Inferior parietal cortex (tissue), 1 donor: ENCODE results near the gene SYTL5.
"Not testable (repeated sequence)": the region's sequence is repeated elsewhere in the genome, so short reads cannot be mapped to it uniquely, and the experiment has no call there.

ENCODE experiments used
- DNase-seq: peaks from one replicate; pipeline ENCODE4 v3.0.0-alpha.2; 2016; ENCODE audit errors: extremely low spot score

The SYTL5 gene

DNA sequence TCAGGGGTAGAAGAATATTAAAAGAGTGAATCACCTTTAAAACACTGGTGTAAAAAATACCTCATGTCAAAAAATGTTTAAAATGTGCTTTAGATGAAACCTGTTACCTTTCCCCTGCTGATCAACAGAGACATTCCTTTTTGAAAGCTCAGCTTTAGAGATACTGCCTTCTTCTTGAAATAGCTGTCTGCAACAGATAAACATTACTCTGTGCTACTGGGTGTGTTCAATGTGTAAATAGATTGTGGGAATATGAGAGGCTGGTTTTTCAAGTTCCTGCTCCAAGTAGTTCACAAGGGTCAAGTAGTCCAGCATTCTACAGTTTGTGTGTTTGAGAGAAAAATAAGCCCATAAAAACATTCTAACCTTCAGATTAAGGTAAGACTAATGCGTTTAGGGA, at the start of gene SYTL5:
SYTL5 (plus strand) TSS at position 263 of the 400 bp plus-strand sequence. CDS start 27,337 bp downstream, outside the sequence.
- no peak for DNase-seq

DNA sequence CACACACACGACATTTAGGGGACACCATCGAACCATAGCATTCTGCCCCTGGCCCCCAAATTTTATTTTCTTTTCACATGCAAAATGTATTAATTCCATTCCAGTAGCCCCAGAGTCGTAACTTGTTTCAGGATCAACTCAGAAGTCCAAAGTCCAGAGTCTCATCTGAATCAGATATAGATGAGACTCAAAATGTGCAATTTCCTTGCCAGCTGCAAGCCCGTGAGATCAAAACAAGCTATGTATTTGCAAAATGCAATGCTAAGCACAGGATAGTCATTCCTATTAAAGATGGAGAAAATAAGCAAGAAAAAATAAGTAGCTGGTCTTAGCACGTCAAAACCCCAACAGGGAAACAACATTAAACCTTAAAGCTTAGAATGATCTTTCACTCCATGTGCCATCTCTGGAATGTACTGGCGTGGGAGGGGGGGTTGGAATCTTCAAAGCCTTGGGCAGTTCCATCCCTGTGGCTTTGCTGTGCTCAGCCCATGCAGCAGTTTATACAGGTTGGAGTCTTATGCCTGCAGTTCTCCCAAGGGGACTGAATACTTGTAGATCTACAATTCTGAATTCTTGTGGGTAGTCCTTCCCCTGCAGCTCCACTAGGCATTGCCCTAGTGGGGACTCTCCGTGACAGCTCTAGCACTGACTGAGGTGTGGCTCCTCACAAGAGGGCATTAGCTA, 47.7 kb upstream of the SYTL5 start:
- no peak for DNase-seq

DNA sequence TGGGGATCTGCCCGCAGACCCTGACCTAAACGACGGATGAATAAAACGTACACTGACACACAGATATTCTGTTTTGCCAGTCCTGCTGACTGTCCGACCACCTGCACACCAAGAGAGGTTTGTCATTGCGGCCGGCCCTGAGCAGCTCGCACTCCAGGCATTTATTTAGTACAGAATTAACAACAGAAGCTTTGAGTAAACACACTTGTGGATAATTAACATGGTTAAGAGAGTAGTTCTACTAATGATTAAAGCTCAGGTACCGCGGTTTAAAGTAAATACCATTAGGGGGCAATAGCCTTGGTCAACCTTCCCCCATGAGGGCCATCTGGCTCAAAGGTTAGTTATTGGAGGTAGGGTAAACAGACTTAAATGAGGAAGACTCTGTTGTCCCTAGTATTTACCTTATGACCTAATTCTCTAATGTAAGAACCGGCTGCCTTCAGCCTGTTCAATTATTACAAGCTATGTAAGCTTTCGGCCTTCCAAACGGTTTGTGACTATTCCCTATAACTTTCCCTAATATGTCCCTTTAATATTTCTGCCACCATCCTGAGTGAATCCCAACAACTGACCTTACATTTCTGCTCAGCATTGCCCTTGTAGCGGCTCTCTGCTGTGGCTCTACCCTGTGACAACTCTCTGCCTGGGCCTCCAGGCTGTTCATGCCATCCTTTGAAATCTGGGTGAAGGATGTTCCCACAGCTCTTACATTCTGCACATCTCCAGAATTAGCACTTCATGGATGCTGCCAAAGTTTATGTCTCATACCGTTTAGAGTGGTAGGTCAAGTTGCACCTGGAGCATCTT, 46.9 kb upstream of the SYTL5 start:
- DNase-seq: no peak

DNA sequence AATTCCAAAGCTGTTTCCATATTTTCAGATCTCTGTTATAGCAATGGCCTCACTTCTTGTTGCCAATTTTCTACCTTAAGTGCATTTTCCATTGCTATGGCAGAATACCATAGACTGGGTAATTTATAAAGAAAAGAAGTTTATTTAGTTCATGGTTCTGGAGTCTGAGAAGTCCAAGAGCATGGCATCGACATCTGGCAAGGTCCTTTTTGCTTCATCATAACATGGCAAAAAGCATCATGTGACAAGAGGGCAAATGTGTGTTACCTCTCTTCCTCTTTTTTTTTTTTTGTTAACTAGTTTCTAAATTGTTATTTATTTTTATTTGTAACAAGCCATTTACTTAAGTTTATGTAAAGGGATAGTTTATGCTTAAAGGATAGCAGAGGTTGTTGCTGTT, 45.2 kb upstream of the SYTL5 start:
- no peak for DNase-seq

DNA sequence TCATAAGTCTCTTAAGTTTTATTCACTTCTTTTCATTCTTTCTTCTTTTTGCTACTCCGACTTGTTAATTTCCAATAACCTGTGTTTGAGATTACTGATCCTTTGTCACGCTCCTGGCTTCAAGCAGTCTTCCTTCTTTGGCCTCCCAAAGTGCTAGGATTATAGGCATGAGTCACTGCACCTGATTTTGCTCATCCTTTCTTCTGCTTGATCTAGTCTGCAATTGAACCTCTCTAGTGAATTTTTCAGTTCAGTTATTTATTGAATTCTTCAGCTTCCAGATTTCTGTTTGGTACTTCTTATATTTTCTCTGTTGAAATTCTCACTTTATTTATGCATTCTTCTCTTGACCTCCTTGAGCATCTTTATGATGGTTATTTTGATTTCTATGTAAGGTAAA, 38.6 kb upstream of the SYTL5 start:
- no peak for DNase-seq

DNA sequence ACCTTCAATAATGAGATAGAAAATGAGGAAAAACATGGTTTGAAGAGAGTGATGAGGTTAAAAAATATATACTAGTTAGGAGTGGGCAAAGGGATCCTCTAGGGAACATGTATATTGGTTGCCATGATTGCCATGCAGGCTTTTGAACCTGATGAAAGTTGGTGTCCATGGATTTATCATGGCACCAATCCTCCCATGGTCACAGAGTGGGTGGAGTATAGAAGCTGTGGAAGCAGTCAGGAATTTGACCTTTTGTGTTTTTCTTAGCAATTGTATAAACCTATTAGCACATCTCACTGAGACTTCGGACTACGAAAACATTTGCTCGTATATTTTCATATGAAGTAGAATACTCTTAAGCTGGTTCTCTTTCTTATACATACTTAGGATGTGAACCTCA, 30.9 kb upstream of the SYTL5 start:
- DNase-seq: no peak

DNA sequence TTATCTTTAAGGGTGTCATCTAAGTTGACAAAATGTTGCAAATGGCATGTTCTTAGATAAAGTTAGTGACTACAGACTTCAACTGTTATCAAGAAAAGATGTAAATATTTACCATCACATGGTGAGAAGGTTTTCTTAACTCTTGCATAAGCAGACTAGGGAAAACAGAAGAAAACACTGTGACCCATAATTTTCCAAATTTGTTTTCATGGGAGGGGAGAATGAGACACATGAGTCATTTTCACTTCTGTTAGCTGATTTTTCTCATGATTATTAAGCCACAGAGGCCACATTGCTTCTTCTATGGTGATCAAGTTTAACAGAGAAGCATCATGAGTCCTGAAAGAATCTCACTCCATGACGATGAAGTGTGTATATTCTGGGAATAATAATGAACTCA, 30.2 kb upstream of the SYTL5 start:
- no peak for DNase-seq

DNA sequence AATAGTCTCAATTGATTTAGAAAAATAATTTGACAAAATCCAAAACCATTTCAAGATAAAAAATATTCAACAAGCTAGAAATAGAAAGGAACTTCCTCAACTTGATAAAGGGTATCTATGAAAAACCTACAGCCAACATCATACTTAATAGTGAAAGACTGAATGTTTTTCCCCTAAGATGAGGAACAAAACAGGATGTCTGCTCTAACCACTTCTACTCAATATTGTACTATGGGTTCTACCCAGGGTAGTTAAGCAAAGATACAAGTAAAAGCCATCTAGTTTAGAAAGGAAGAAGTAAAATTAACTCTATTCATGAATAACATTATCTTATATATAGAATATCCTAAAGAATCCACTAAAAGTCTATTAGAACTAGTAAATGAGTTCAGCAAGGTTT, 21.5 kb upstream of the SYTL5 start:
- DNase-seq: no peak

DNA sequence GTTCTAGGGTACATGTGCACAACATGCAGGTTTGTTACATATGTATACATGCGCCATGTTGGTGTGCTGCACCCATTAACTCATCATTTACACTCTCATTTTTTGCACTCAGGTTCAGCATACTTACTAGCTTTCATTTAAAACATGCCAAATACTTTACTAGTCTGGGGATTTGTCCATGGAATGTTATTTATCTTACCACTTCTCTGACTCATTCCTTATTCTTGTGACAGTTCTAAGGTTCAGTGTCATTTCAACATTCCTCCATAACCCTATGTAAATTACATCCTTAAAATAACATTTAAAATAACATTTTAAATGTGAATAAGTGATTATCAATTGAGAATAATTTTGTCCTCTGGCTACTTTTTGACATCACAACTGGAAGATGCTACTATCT, 19.5 kb upstream of the SYTL5 start:
- DNase-seq: no peak

DNA sequence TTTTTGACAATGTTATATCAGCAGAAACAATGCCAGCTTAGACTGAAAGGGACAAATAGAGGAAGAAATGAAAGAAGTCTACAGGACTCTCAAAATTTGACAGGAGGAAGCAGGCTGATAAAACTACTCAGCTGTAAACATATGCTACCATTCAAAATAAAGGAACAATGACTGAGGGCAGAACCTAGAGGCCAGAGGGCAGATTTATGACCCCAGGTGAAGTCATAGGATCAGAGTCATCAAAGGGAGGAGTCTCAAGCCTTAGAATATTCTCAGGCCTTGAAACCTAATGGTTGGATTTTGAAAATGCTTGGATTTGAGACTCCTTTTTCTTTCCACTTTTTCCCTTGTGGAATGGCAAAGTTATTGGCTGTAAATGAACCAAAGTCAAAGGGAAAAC, 17.0 kb upstream of the SYTL5 start:
- no peak for DNase-seq

DNA sequence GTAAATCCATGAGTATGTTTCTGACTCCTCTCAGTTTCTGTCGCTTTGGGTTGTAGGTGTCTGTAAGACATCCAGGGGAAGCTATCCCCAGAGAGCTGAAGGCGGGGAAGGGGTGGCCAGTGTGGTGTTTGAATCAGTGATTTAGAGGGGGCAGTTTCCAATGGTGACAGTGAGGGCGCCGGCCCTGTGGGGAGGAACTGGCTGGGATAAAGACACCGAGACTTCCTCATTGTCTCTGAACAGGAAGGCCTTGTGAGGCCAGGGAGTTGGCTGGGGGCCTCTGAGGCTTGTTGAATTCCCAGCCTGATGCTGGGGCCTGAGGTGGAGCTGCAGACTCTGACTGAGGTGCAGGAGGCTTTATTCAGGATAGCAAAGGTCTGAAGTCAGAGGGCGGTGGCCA, 15.1 kb upstream of the SYTL5 start:
- DNase-seq: not testable (repeated sequence)

DNA sequence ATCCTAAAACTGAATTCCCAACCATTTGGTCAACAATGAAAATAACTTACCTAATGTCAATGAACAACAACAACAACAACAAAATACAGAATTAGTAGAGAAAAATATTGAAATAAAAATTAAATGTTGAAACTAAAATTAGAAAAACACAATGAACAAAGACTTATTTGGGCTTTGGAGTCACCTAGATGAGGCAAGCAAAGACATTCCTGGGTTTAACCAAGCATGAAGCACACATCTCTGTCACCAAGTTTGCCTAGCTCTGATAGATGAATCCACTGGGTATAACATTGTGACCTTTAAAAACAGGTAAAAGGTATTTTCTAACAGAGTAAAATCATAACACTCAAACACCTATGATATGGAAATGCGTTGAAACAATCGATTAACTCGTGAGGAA, 13.2 kb upstream of the SYTL5 start:
- no peak for DNase-seq

DNA sequence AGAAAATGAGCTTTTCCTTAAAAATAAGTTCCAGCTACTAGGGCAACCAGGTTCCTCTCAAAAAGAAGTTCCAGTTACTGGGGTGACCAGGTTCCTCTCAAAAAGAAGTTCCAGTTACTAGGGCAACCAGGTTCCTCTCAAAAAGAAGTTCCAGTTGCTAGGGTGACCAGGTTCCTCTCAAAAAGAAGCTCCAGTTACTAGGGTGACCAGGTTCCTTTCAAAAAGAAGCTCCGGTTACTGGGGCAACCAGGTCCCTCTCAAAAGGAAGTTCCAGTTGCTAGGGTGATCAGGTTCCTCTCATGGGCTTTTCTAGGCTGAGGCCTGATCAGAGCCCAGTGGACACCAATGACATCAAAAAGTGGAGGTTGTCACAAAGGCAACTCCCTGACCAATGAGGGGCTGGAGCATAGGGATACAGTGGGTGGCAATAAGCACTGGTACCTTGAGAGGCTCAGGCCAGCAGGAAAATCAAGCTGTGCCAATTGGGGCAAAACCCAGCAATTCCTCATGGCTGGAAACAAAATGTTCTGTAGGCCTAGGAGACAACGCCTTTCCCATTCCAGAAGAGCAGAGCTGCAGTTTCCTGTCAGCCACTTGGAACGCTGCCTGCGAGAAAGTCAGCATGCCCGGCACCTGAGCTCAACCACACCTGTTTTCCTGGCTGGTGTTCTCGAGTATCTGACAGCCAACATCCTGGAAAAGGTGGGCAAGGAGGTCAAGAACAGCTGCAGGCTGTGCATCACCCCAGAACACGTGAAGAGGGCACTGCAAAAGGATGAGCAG, 12.3 kb upstream of the SYTL5 start:
- no peak for DNase-seq

DNA sequence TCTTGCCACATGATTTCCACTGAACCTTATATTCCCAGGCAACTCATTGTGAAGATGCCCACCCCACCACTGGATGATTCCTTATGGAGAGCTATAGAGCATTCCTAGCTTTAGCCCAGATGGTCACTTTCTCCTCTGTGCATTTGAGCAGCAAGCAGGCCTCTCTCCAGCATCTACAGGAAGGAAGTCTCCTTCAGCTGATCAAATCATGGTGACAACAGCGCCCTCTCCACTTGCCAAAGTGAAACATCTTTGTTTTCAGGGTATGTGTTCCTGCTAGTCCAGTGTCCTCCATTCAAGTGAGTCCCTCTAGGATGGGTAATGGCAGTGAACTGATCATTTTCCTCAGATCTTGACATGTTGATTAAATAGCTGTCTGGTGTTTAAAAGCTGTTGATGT, 10.9 kb upstream of the SYTL5 start:
- DNase-seq: no peak

DNA sequence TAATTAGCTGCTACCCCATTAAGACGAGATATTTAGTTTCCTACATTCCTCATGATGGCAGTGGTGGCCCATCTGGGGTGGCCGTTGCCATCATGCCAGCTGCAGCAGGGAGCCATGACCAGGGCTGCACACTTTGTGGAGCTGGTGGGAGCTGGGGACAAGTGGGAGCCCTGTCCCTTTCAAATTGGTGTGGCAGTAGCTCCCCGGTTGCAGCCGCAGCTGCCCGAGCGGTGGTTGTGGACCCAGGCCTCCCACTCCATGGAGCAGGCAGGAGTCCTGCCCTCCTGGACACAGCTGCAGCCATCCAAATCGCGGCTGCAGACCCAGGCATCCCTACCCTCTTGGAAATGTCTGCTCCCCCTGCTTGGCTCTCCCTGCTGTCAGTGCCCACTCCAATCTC, 9.3 kb upstream of the SYTL5 start:
- no peak for DNase-seq

DNA sequence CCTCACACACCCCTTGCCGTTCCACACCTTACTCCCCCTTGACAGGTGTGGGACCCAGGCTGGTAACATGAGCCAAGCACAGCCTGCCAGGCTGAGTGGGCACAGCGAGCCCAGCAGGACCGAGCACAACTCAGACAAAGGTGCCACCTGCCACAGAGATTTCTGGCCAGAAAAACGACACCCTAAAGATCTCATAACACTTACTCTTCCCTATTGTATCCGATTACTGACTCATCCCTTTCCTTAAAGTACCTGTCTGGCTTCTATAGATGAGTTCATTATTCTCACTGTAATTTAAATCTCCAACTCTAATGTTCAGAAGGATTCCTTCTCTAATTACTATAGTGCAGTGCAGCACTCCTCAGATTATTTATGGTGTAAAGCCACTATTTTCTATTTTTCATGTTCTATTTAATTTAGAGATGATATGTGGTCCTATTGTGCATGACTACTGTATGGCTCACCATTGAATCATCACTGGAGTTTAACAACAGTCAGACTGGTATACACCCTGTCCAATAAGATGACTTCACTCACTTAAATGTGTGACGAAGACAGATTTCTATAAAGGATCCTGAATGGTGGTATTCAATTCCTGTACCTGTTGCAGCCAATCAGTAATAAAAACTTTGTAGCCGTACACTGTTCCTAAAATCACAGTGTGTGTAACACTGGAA, 7.6 kb upstream of the SYTL5 start:
- DNase-seq: no peak

DNA sequence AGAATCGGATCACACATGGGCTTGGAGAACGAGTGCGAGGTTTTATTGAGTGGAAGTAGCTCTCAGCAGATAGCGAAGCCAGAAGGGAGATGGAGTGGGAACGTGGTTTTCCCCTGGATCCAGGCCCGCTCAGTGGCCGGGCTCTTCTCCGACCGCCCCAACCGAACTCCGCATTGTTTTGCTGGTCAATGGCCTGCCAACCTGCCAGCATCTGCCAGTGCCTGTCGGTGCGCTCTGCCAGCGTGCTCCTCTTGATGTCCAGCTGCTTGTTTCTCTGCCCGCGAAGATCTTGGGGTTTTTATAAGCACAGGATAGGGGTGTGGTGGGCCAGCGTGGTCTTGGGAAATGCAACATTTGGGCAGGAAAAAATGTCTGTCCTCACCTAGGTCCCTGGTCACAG, 5.6 kb upstream of the SYTL5 start:
- DNase-seq: no peak

DNA sequence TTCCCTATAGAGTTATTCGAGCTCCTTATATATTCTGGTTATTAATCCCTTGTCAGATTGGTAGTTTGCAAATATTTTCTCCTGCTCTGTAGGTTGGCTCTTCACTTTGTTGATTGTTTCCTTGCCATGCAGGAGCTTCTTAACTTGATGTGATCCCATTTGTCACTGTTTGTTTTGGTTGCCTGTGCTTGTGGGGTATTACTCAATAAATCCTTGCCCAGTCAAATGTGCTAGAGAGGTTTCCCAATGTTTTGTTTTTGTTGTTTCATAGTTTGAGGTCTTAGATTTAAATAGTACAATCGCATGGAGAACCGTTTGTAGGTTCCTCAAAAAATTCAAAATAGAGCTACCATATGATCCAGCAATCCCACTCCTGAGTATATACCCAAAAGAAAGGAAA, 2.3 kb upstream of the SYTL5 start:
- DNase-seq: no peak

DNA sequence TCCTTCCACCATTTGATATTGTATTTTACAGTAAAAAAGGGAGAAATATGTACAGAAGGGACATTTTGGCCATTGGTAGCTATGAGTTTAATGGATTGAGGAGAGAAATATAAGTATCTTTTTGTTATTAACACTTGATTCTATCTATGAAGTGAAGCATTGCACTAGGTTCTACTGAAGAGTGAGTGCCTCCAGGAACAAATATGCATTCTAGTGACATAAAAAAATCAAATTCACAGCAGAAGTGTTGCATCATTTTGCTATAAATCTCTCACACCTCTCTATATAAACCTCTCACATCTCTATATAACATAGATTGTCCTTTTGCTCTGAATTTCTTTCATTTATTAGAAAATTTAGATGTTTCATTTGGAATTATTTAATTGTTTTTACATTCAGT, 425 bp downstream of the SYTL5 start:
- DNase-seq: no peak

DNA sequence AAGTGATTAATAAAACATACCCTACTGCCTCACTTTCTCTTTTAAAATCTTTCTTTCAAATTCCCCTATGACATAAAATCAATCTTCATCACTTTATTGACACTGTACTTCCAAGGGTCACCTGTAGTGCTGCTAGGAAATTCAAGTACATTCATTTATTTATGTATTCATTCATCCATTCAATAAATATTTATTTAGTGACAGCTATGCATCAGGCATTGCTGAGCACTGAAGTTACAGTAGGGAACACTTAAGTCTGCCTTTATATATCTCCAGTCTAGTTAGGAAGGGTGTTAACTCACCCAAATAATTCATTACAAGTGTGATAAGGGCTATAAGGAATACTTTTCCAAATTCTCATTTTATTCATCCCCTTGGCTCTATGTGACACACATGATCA, 2.3 kb downstream of the SYTL5 start:
- no peak for DNase-seq

DNA sequence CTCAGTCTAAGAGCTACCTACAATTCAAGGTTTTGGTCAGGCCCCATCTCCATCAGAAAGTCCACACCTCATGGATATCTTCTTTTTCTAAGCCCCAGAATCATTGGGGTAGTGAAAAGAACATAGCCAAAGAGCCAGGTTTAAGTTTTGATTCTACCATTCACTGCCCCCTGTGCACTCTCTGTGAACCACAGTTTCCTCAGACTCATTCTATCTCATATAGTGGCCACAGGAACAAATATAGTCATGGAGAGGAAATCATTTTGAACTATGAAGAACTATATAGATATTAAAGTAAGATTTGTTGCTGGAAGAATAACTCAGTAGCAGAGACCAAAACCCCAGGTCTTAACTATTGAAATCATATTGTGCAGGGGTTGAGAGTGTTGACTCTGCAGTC, 3.3 kb downstream of the SYTL5 start:
- no peak for DNase-seq

DNA sequence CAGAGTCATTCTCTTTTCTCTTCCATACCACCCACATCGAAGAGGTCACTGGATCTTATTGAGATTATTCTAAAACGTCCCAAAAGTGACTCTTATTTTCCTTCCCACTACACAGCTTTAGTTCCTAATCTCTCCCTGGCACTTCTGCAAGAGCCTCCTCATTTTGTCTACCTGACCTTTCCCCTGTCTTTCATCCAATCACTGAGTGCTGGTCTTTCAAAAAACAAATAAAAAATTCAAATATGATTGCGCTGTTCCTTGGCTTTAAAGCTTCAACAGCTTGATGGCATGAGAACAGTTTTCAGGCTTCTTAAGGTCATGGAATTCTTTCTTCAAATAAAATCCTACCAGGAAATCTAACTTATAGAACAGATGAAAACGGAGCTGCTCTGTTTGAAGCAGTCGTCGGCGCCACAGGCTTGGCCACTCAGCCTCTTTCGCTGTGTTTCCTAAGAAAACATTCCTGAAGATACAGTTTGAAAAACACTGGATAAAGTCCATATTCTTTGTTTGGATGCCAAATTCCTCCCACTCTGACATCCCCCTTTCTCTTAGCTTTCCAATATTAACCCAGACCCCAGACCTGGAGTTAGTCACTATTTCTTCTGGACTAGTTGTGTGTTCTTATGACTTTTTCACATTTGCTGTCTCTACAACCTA, 12.5 kb downstream of the SYTL5 start:
- DNase-seq: no peak
